Measurements from ENCODE around the gene NUP210.

The NUP210 gene

GRCh38 chr3:13352621-13353131 is 67.4 kb downstream of the NUP210 start:
- Histone ChIP-seq H3K36me3 (peaks cover 83% of the 10 kb centered on the region), H3K9me3 (ENCODE audit: severe bottlenecking) (no peaks in the 10 kb centered on the region), H3K27me3 (ENCODE audit: insufficient read depth, low read depth, severe bottlenecking) (no peaks in the 10 kb centered on the region), H3K27ac (no peak overlapping the region), H3K4me3 (ENCODE audit: low read depth, low read length) (no peak overlapping the region)
- no peak for TF ChIP-seq CTCF (IDR thresholded peaks at IDR 0.05; ENCODE audit: low read depth, low read length)
- DNase-seq = no peak

- Histone ChIP-seq H3K36me3 (peaks cover 79% of the 10 kb centered on the region), H3K27me3 (ENCODE audit: insufficient read depth, low read depth, severe bottlenecking) (no peaks in the 10 kb centered on the region), H3K4me3 (ENCODE audit: low read depth, low read length) (no peak overlapping the region), H3K27ac (no peak overlapping the region), H3K9me3 (ENCODE audit: severe bottlenecking) (no peaks in the 10 kb centered on the region)
- no peak for DNase-seq
- TF ChIP-seq CTCF (IDR thresholded peaks at IDR 0.05; ENCODE audit: low read depth, low read length) = no peak
These were observed 70.3 kb downstream of the NUP210 start for GRCh38 chr3:13349823-13350222.

DNA sequence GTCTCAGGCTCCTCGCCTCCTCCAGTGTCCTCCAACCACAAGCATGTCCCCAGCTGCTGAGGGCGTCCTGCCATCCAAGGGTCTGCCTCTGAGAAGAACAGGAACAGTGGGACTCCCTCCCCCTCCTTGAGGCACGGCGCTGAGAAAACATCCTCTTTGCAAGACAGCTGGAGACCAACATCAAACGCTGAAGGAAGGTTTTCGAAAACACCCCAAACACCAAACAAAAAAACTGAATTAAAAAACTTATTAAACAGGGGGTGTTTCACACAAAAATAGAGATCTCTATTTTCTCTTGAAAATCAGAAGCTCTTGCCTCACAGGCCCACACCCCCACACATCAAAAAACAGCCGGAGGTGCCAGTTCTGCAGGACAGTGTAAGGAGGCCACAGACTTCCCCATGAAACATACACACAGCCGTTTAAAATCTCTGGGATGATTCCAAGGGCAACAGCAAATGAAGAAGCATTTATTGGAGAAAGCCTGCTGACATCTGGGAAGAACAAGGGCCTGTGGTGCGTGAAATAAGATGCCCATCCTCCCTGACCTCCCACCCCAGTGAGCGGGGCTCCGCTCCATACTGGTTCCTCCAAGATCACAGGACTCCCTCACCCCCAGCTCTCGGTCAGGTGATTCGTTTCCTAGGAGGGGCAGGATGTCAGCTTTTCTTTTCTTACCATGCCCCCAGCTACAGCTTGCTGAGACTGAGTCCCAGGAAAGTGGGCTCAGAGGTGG is 71.3 kb downstream of the NUP210 start:
- H3K4me3 ChIP-seq (ENCODE audit: low read depth, low read length) = no peak overlapping the region
- H3K27ac ChIP-seq = no peak overlapping the region
- no peaks in the 10 kb centered on the region for H3K9me3 ChIP-seq (ENCODE audit: severe bottlenecking)
- peaks cover 79% of the 10 kb centered on the region for H3K36me3 ChIP-seq
- no peaks in the 10 kb centered on the region for H3K27me3 ChIP-seq (ENCODE audit: insufficient read depth, low read depth, severe bottlenecking)
- TF ChIP-seq CTCF (IDR thresholded peaks at IDR 0.05; ENCODE audit: low read depth, low read length) = no peak
- no peak for DNase-seq

GRCh38 chr3:13348100-13348499 is 72.0 kb downstream of the NUP210 start:
- DNase-seq = no peak
- H3K9me3 ChIP-seq (ENCODE audit: severe bottlenecking) = no peaks in the 10 kb centered on the region
- H3K4me3 ChIP-seq (ENCODE audit: low read depth, low read length) = no peak overlapping the region
- TF ChIP-seq CTCF (IDR thresholded peaks at IDR 0.05; ENCODE audit: low read depth, low read length) = no peak
- H3K27me3 ChIP-seq (ENCODE audit: insufficient read depth, low read depth, severe bottlenecking) = no peaks in the 10 kb centered on the region
- H3K27ac ChIP-seq = no peak overlapping the region
- H3K36me3 ChIP-seq = peaks cover 76% of the 10 kb centered on the region

- Histone ChIP-seq H3K9me3 (ENCODE audit: severe bottlenecking) (no peaks in the 10 kb centered on the region), H3K27me3 (ENCODE audit: insufficient read depth, low read depth, severe bottlenecking) (no peaks in the 10 kb centered on the region), H3K4me3 (ENCODE audit: low read depth, low read length) (no peak overlapping the region), H3K36me3 (peaks cover 75% of the 10 kb centered on the region), H3K27ac (no peak overlapping the region)
- DNase-seq = no peak
- no peak for TF ChIP-seq CTCF (IDR thresholded peaks at IDR 0.05; ENCODE audit: low read depth, low read length)
These were observed 72.7 kb downstream of the NUP210 start for GRCh38 chr3:13347390-13347950.
